Neural progenitor cell (in vitro differentiated cells): ENCODE measurements around the gene ABCB10.

Experiments used
- CTCF ChIP-seq: fragments of 200-600 bp; sonication (generic); IDR thresholded peaks from 2 replicates; pipeline ENCODE4 v1.5.1; 2017; ENCODE audit warnings: antibody characterized with exemption, mild to moderate bottlenecking
- EZH2 ChIP-seq: fragments of 200-600 bp; sonication (generic); IDR thresholded peaks from 2 replicates; pipeline ENCODE4 v1.6.1; 2017; ENCODE audit warnings: antibody characterized with exemption, mild to moderate bottlenecking, moderate library complexity

- no peak for TF ChIP-seq CTCF
- TF ChIP-seq EZH2, result no peak
Measured at GRCh38 chr1:229590119-229590518, 31.6 kb upstream of the ABCB10 start.
